ENCODE results near the gene IKBKG. TPM values are rescaled to one million over a fixed set of nuclear protein-coding genes. Genes with fewer than 3 reads are reported as not detected.

IKBKG gene
- total RNA-seq, 1 donor from 2014 or later, result 31.4 TPM

GRCh38 chrX:154512879-154513553 is 34.4 kb upstream of the IKBKG start:
- Histone ChIP-seq H3K27ac (no peak overlapping the region), H3K36me3 (no peaks in the 10 kb centered on the region), H3K4me1 (peaks cover 13% of the 10 kb centered on the region), H3K9me3 (no peaks in the 10 kb centered on the region), H3K27me3 (ENCODE audit: low read depth) (no peaks in the 10 kb centered on the region), H3K4me3 (no peak overlapping the region)
- TF ChIP-seq CTCF (IDR thresholded peaks at IDR 0.05), result no peak
- no peak for DNase-seq
- intact Hi-C loops (cut with DNase I), result no loop called here
- ATAC-seq, result no peak

- H3K4me3 ChIP-seq, result no peak overlapping the region
- intact Hi-C loops (cut with DNase I), result no loop called here
- TF ChIP-seq CTCF (IDR thresholded peaks at IDR 0.05), result no peak
These were observed 33.7 kb upstream of the IKBKG start for GRCh38 chrX:154513716-154514115.

GRCh38 chrX:154515090-154515965 is 32.1 kb upstream of the IKBKG start:
- Histone ChIP-seq H3K27ac (peak overlapping the region; percentile 90), H3K4me3 (peak overlapping the region; percentile 67), H3K9me3 (no peaks in the 10 kb centered on the region), H3K27me3 (ENCODE audit: low read depth) (no peaks in the 10 kb centered on the region), H3K36me3 (no peaks in the 10 kb centered on the region), H3K4me1 (peaks cover 13% of the 10 kb centered on the region)
- intact Hi-C loops (cut with DNase I), result no loop called here
- TF ChIP-seq CTCF (IDR thresholded peaks at IDR 0.05), result no peak
- ATAC-seq (peak; percentile 9 to 26), DNase-seq (peak; percentile 55)

More at GRCh38 chrX:154513716-154514115, 33.7 kb upstream of the IKBKG start:
- Histone ChIP-seq H3K4me1 (peaks cover 13% of the 10 kb centered on the region), H3K27me3 (ENCODE audit: low read depth) (no peaks in the 10 kb centered on the region), H3K9me3 (no peaks in the 10 kb centered on the region), H3K27ac (no peak overlapping the region), H3K36me3 (no peaks in the 10 kb centered on the region)
- ATAC-seq, result no peak
- no peak for DNase-seq

DNA sequence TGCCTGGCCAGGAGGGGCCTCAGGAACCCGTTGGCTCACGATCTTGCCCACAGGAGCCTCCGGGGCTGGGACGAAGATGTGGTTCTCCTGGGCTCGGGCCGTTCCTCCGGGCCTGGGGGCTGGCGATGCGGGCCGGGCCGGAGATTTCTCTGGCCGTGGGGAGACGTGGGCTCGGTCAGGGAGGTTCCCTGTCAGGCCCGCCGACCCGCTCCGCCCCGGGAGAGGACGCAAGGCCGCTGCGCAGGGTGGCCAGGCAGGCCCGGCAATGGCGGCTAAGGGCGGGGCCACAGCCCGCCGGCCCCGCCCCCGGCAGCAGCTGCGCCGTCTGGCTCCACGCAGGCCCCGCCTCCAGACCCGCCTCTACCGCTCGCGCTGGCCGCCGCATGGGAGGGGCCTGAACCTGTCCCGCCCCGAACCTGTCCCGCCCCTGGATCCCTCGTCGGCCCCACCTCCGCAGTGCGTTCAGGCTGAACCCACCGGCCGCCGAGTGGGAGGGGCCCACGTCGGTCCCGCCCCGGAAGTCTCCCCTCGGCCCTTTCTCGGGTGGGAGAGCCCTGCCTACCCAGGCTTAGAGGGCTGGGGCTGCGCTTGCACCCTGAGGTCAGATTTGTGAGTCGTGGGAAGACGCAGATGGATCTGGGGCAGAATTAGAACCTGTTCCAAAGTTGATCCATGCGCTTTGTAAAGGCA is 31.3 kb upstream of the IKBKG start, which contains the start of gene FAM3A:
TSS of gene FAM3A (minus strand) at position 267 of the 690 bp plus-strand sequence. CDS start 460 bp downstream, outside the sequence.
- H3K9me3 ChIP-seq, result no peaks in the 10 kb centered on the region
- no peak for TF ChIP-seq CTCF (IDR thresholded peaks at IDR 0.05)
- H3K36me3 ChIP-seq, result no peaks in the 10 kb centered on the region
- intact Hi-C loops (cut with DNase I), result no loop called here
- H3K27ac ChIP-seq, result peak within 1 kb of the TSS; percentile 90
- H3K4me1 ChIP-seq, result peaks cover 13% of the 10 kb centered on the region
- peak; percentile 96 to 98 for ATAC-seq
- peak within 1 kb of the TSS; percentile 67 for H3K4me3 ChIP-seq
- DNase-seq, result peak; percentile 93
- H3K27me3 ChIP-seq (ENCODE audit: low read depth), result no peaks in the 10 kb centered on the region

- DNase-seq, result no peak
- Histone ChIP-seq H3K9me3 (no peaks in the 10 kb centered on the region), H3K4me3 (peak overlapping the region; percentile 67), H3K27ac (peak overlapping the region; percentile 90), H3K36me3 (no peaks in the 10 kb centered on the region), H3K4me1 (peaks cover 13% of the 10 kb centered on the region), H3K27me3 (ENCODE audit: low read depth) (no peaks in the 10 kb centered on the region)
- no peak for TF ChIP-seq CTCF (IDR thresholded peaks at IDR 0.05)
- ATAC-seq, result peak; percentile 37 to 46
- intact Hi-C loops (cut with DNase I), result no loop called here
These were observed 30.7 kb upstream of the IKBKG start for GRCh38 chrX:154516656-154517100.
